HepG2 (cell line): ENCODE data around the gene THUMPD1. TPM values are rescaled to one million over a fixed set of nuclear protein-coding genes. Genes with fewer than 3 reads are reported as not detected.

Experiments
- AGO1 ChIP-seq: fragments of 200-400 bp; formaldehyde crosslinking; IDR thresholded peaks from 2 replicates; pipeline ENCODE4 v1.6.1; 2017; ENCODE audit warnings: mild to moderate bottlenecking, low read depth, low read length, moderate library complexity; ENCODE audit not compliant: poor library complexity, severe bottlenecking
- ELF4 ChIP-seq: sonication (generic); formaldehyde crosslinking; IDR thresholded peaks from 2 replicates; pipeline ENCODE4 v1.5.0; 2020; ENCODE audit warnings: missing genetic modification reagents, mild to moderate bottlenecking, moderate library complexity, borderline replicate concordance
- FOXK1 ChIP-seq: sonication (generic); formaldehyde crosslinking; IDR thresholded peaks from 2 replicates; pipeline ENCODE4 v1.4.0; 2020; ENCODE audit warnings: low read depth, missing genetic modification reagents, borderline replicate concordance
- HNF1A ChIP-seq, 2 experiments: sonication (generic) in 1 of 2; formaldehyde crosslinking in 1 of 2; IDR thresholded peaks; 2 replicates each; pipeline versions ENCODE4 v1.4.0 to v1.6.1; 2016 to 2020; ENCODE audit warnings: borderline replicate concordance in 1 of 2, low read depth in 1 of 2, mild to moderate bottlenecking in 1 of 2, missing genetic modification reagents in 1 of 2
- MTF1 ChIP-seq: sonication (generic); formaldehyde crosslinking; IDR thresholded peaks from 2 replicates; pipeline ENCODE4 v1.5.0; 2020; ENCODE audit warnings: missing genetic modification reagents
- NFATC3 ChIP-seq: sonication (generic); formaldehyde crosslinking; IDR thresholded peaks from 2 replicates; pipeline ENCODE4 v1.5.1; 2020; ENCODE audit warnings: mild to moderate bottlenecking, missing genetic modification reagents
- SALL2 ChIP-seq: sonication (generic); formaldehyde crosslinking; IDR thresholded peaks from 2 replicates; pipeline ENCODE4 v1.8.1; 2023; ENCODE audit warnings: mild to moderate bottlenecking, missing genetic modification reagents, inconsistent platforms
- TARDBP ChIP-seq: sonication (generic); formaldehyde crosslinking; IDR thresholded peaks from 2 replicates; pipeline ENCODE4 v1.8.0; 2022; ENCODE audit warnings: mild to moderate bottlenecking, missing genetic modification reagents
- ZBTB10 ChIP-seq: sonication (generic); formaldehyde crosslinking; IDR thresholded peaks from 2 replicates; pipeline ENCODE4 v1.4.0; 2020; ENCODE audit warnings: missing genetic modification reagents, borderline replicate concordance
- ZBTB46 ChIP-seq: sonication (generic); formaldehyde crosslinking; IDR thresholded peaks from 2 replicates; pipeline ENCODE4 v1.4.0; 2020; ENCODE audit warnings: mild to moderate bottlenecking, missing genetic modification reagents, borderline replicate concordance
- ZNF513 ChIP-seq: sonication (generic); formaldehyde crosslinking; conservative IDR thresholded peaks from 2 replicates; pipeline ENCODE4 v1.5.0; 2020; ENCODE audit warnings: missing genetic modification reagents
- ZNF704 ChIP-seq: sonication (generic); formaldehyde crosslinking; IDR thresholded peaks from 2 replicates; pipeline ENCODE4 v1.8.1; 2023; ENCODE audit warnings: mild to moderate bottlenecking, inconsistent platforms, moderate library complexity, missing genetic modification reagents, borderline replicate concordance
- ZNF740 ChIP-seq: sonication (generic); formaldehyde crosslinking; IDR thresholded peaks from 2 replicates; pipeline ENCODE4 v1.4.0; 2020; ENCODE audit warnings: missing genetic modification reagents
- ZNF891 ChIP-seq: sonication (generic); formaldehyde crosslinking; IDR thresholded peaks from 2 replicates; pipeline ENCODE4 v1.5.0; 2020; ENCODE audit warnings: mild to moderate bottlenecking, missing genetic modification reagents
- polyA plus RNA-seq, 8 experiments: library from polyadenylated mRNA; depleted of rRNA in 3 of 8; stranded (reverse) in 7 of 8; unstranded in 1 of 8; fragments of >200 nt; fragmentation: Illumina TruSeq in 4 of 8; extraction: Trizol in 4 of 8; gene quantifications; 2 replicates each; pipeline versions ENCODE4 v1.2.1 to v1.2.3, GENCODE V29; 2011 to 2016; ENCODE audit warnings: low read depth in 4 of 8, missing spikeins in 1 of 8, mixed read lengths in 1 of 8; ENCODE audit not compliant: insufficient read depth in 1 of 8
- total RNA-seq, 5 experiments: library from RNA; depleted of rRNA; stranded (reverse); fragments of >200 nt; fragmentation: Illumina TruSeq; extraction: Trizol; gene quantifications; 2 replicates each; pipeline ENCODE4 v1.2.3, GENCODE V29; 2016; ENCODE audit warnings: low read depth in 1 of 5

THUMPD1 gene
- total and polyA plus RNA-seq, 2 of the 13 experiments (the other 11 are each of a cell fraction or from before 2014, with no cell fraction given), result 22.7 to 69.1 TPM

GRCh38 chr16:20741554-20742285 lies at the start of gene THUMPD1 (continued):
- TF ChIP-seq ZBTB46 (CRISPR knock-in tag) (0 out of 2 replicates have a peak, but pooled peaks have one; percentile 75), MTF1 (CRISPR knock-in tag) (peak; percentile 58), AGO1 (peak; percentile 95), ZNF704 (CRISPR knock-in tag) (peak; percentile 35; the same call in 1 of the 2 replicates), NFATC3 (CRISPR knock-in tag) (0 out of 2 replicates have a peak, but pooled peaks have one; percentile 19), ZNF740 (CRISPR knock-in tag) (peak; percentile 60), FOXK1 (CRISPR knock-in tag) (peak; percentile 99), ELF4 (CRISPR knock-in tag) (no peak), ZBTB10 (peak; percentile 86; the same call in 1 of the 2 replicates), TARDBP (CRISPR knock-in tag) (peak; percentile 96), HNF1A (IDR thresholded peaks at IDR 0.05; ENCODE audit: low read depth) (peak; percentile 59; the same call in 1 of the 2 replicates), HNF1A (CRISPR knock-in tag; IDR thresholded peaks at IDR 0.05; ENCODE audit: borderline replicate concordance) (peak; percentile 92), SALL2 (CRISPR knock-in tag) (peak; percentile 96), ZNF891 (CRISPR knock-in tag) (peak; percentile 89; the same call in 1 of the 2 replicates), ZNF513 (CRISPR knock-in tag) (peak; percentile 61; the same call in 1 of the 2 replicates)
